Measurements from ENCODE around the gene SOS2. TPM values are rescaled to one million over a fixed set of nuclear protein-coding genes. Genes with fewer than 3 reads are reported as not detected.
"Not testable (repeated sequence)": the region's sequence is repeated elsewhere in the genome, so short reads cannot be mapped to it uniquely, and the experiment has no call there.

Gene SOS2
- total and polyA plus RNA-seq, 2 of the 8 experiments (the other 6 are each of a cell fraction or from before 2014, with no cell fraction given), result 2.8 to 12.7 TPM

- TF ChIP-seq JUND (IDR thresholded peaks at IDR 0.05; ENCODE audit: low read length), result no peak
- no peak for TF ChIP-seq CTCF (IDR thresholded peaks at IDR 0.05; ENCODE audit: control extremely low read depth in 1 of 3, insufficient read depth in 1 of 3, low read depth in 1 of 3, low read length in 3 of 3)
- no peak for TF ChIP-seq CHD1 (IDR thresholded peaks at IDR 0.05; ENCODE audit: low read depth, low read length)
- no peak for TF ChIP-seq CEBPB (IDR thresholded peaks at IDR 0.05; ENCODE audit: low read depth, low read length)
Observed at GRCh38 chr14:50082308-50082742, 149.1 kb downstream of the SOS2 start (continued).

- POLR2A ChIA-PET (ENCODE audit: partially characterized antibody); H3K79me2 ChIP-seq (ENCODE audit: control insufficient read depth in 1 of 2, insufficient read depth in 2 of 2, low read length in 2 of 2); H3K4me3 ChIP-seq (ENCODE audit: extremely low read depth in 1 of 4, insufficient read depth in 2 of 4, low read depth in 3 of 4, low read length in 4 of 4); H3K4me1 ChIP-seq (replicated peaks in 1 of 4; ENCODE audit: control insufficient read depth in 3 of 4, insufficient read depth in 4 of 4, low read length in 3 of 4); H3K9ac ChIP-seq (replicated peaks in 1 of 4; ENCODE audit: extremely low read depth in 1 of 4, low read depth in 3 of 4, low read length in 3 of 4); H2AK5ac ChIP-seq (ENCODE audit: low read depth, low read length); H3K14ac ChIP-seq (ENCODE audit: insufficient read length); H4K20me1 ChIP-seq (replicated peaks in 1 of 2; ENCODE audit: control insufficient read depth in 1 of 2, insufficient read depth in 2 of 2, low read length in 2 of 2); H3K56ac ChIP-seq (replicated peaks; ENCODE audit: insufficient read length, low read depth, low read length); H3K4ac ChIP-seq (replicated peaks; ENCODE audit: insufficient read length, low read depth, low read length); FAIRE-seq; H3K36me3 ChIP-seq (ENCODE audit: control insufficient read depth in 2 of 4, insufficient read depth in 4 of 4, low read length in 3 of 4); H2BK120ac ChIP-seq (replicated peaks; ENCODE audit: low read depth, low read length); H3K18ac ChIP-seq (ENCODE audit: extremely low read depth, low read length); CTCF ChIA-PET (ENCODE audit: partially characterized antibody); H4K5ac ChIP-seq (ENCODE audit: insufficient read length, low read depth, low read length); H3K27me3 ChIP-seq (replicated peaks in 1 of 4; ENCODE audit: control insufficient read depth in 3 of 4, extremely low read depth in 1 of 4, insufficient read depth in 3 of 4, low read length in 3 of 4); H3K9me3 ChIP-seq (ENCODE audit: insufficient read depth in 2 of 2, low read depth in 1 of 2, low read length in 1 of 2); H3K23me2 ChIP-seq (ENCODE audit: low read depth, low read length); H3K79me1 ChIP-seq (ENCODE audit: low read depth, low read length); H3K23ac ChIP-seq (ENCODE audit: insufficient read length); H2BK5ac ChIP-seq (ENCODE audit: low read depth, low read length); H4K91ac ChIP-seq (replicated peaks; ENCODE audit: insufficient read length, low read length); H2BK20ac ChIP-seq (ENCODE audit: low read length); DNase-seq (ENCODE audit: low read depth in 1 of 2, low spot score in 2 of 2); H3K27ac ChIP-seq (ENCODE audit: low read depth, low read length); H4K8ac ChIP-seq (ENCODE audit: extremely low read depth, insufficient read depth, low read length); H2BK15ac ChIP-seq (ENCODE audit: low read length); H2BK12ac ChIP-seq (ENCODE audit: low read depth, low read length); H3K4me2 ChIP-seq (ENCODE audit: insufficient read depth in 1 of 2, low read depth in 2 of 2, low read length in 2 of 2); H2AFZ ChIP-seq (ENCODE audit: low read length): not testable (repeated sequence)
- WGBS, 2 experiments (ENCODE audit: extremely low coverage in 1 of 2, insufficient coverage in 1 of 2, insufficient read length in 1 of 2, insufficient replicate concordance in 2 of 2, low coverage in 1 of 2, low lambda C conversion rate in 2 of 2, missing lambda C conversion rate in 1 of 2), result 86% methylated on average over 1 of the region's 1 CpG; no CpG with 5 or more reads in 1 of the 2 experiments
Observed at GRCh38 chr14:50079103-50079502, 152.3 kb downstream of the SOS2 start.

All from H1 (cell line).